DND-41 (cell line): ENCODE data around the gene PTPRCAP.
"Not testable (repeated sequence)": the region's sequence is repeated elsewhere in the genome, so short reads cannot be mapped to it uniquely, and the experiment has no call there.

ENCODE experiments used
- EZH2 ChIP-seq: IDR thresholded peaks from 3 replicates; pipeline ENCODE4 v1.6.1; 2012; ENCODE audit warnings: borderline replicate concordance, low read depth, mild to moderate bottlenecking, moderate library complexity, low read length, inconsistent platforms; ENCODE audit not compliant: severe bottlenecking
- TF ChIP-seq, protein P1 (sequence below): IDR thresholded peaks from 2 replicates; pipeline ENCODE4 v1.5.1; 2012; ENCODE audit warnings: borderline replicate concordance, low read length, moderate library complexity, mild to moderate bottlenecking; ENCODE audit not compliant: poor library complexity, severe bottlenecking; ENCODE audit errors: extremely low read depth

- TF ChIP-seq EZH2: not testable (repeated sequence)
- TF ChIP-seq, protein P1, sequence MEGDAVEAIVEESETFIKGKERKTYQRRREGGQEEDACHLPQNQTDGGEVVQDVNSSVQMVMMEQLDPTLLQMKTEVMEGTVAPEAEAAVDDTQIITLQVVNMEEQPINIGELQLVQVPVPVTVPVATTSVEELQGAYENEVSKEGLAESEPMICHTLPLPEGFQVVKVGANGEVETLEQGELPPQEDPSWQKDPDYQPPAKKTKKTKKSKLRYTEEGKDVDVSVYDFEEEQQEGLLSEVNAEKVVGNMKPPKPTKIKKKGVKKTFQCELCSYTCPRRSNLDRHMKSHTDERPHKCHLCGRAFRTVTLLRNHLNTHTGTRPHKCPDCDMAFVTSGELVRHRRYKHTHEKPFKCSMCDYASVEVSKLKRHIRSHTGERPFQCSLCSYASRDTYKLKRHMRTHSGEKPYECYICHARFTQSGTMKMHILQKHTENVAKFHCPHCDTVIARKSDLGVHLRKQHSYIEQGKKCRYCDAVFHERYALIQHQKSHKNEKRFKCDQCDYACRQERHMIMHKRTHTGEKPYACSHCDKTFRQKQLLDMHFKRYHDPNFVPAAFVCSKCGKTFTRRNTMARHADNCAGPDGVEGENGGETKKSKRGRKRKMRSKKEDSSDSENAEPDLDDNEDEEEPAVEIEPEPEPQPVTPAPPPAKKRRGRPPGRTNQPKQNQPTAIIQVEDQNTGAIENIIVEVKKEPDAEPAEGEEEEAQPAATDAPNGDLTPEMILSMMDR: not testable (repeated sequence)
These were observed 39.2 kb upstream of the PTPRCAP start for GRCh38 chr11:67476692-67477091.
